Subcutaneous adipose tissue (tissue), 4 donors: Measurements from ENCODE around the gene PARD3. TPM values are rescaled to one million over a fixed set of nuclear protein-coding genes. Genes with fewer than 3 reads are reported as not detected.

Experiments used
- CTCF ChIP-seq: fragments of 450-650 bp; IDR thresholded peaks from one replicate; pipeline ENCODE4 v1.5.1; 2016; ENCODE audit warnings: low read depth, mild to moderate bottlenecking, control low read depth, antibody characterized with exemption, moderate library complexity
- total RNA-seq, 4 donors: library from RNA; depleted of rRNA; stranded (reverse); fragments of >200 nt; gene quantifications; one replicate each; pipeline ENCODE4 v1.1.0, GENCODE V29; 2016

The PARD3 gene
- total RNA-seq, 4 donors from 2014 or later: 39.4 to 70.3 (median 45.0) TPM

- TF ChIP-seq CTCF: no peak
Measured at GRCh38 chr10:34274906-34275305, 540.2 kb downstream of the PARD3 start.

GRCh38 chr10:34273340-34273739 is 541.8 kb downstream of the PARD3 start:
- no peak for TF ChIP-seq CTCF

GRCh38 chr10:34272316-34272715 is 542.8 kb downstream of the PARD3 start:
- no peak for TF ChIP-seq CTCF

GRCh38 chr10:34262985-34263384 is 552.1 kb downstream of the PARD3 start:
- TF ChIP-seq CTCF: no peak

GRCh38 chr10:34260904-34261303 is 554.2 kb downstream of the PARD3 start:
- TF ChIP-seq CTCF: no peak

GRCh38 chr10:34256216-34256615 is 558.9 kb downstream of the PARD3 start:
- no peak for TF ChIP-seq CTCF

- no peak for TF ChIP-seq CTCF
Measured at GRCh38 chr10:34255035-34255434, 560.1 kb downstream of the PARD3 start.
